ENCODE measurements around the gene PEMT. TPM values are rescaled to one million over a fixed set of nuclear protein-coding genes. Genes with fewer than 3 reads are reported as not detected.

Gene PEMT
- total and polyA plus RNA-seq, 2 of the 4 experiments (the other 2 are of a cell fraction) = 23.3 to 49.5 TPM

DNA sequence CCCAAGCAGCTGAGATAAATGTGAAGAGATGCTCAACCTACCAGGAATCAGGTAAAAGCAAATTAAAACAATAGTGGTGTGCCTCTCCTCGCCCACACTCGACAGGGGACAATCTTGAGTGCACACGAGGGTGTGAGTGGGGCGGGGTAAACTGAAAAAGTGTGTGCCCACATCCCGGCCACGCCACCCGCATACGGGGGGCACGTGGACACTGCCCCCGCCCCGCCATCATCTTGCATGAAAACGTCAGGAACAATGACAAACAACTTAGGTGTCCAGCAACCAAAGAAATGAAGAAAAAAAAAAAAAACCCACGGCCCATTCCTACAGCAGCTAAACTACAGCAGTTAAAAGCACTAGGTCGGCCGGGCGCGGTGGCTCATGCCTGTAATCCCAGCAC lies 14.1 kb downstream of the PEMT start:
- Histone ChIP-seq H3K4me1 (ENCODE audit: control insufficient read depth, insufficient read depth, low read length) (peaks cover 7% of the 10 kb centered on the region), H2AK9ac (replicated peaks; ENCODE audit: low read depth, low read length, poor library complexity) (no peak overlapping the region), H2BK20ac (ENCODE audit: low read depth, low read length) (no peak overlapping the region), H2BK120ac (ENCODE audit: low read depth, low read length) (no peak overlapping the region), H4K5ac (ENCODE audit: low read depth, low read length) (no peak overlapping the region), H3K9ac (ENCODE audit: low read depth, low read length) (no peak overlapping the region), H4K20me1 (ENCODE audit: insufficient read depth, low read length) (no peaks in the 10 kb centered on the region; the same call in none of the 2 replicates), H3K4me3 (ENCODE audit: insufficient read depth, low read depth, low read length) (no peak overlapping the region), H3K4me2 (ENCODE audit: low read depth, low read length) (no peak overlapping the region), H2AK5ac (ENCODE audit: low read depth, low read length) (no peak overlapping the region), H3K36me3 (ENCODE audit: control insufficient read depth, insufficient read depth, low read length) (no peaks in the 10 kb centered on the region), H3K9me1 (ENCODE audit: insufficient read depth, low read length) (no peaks in the 10 kb centered on the region), H3K4ac (ENCODE audit: low read depth, low read length) (no peak overlapping the region), H3K9me3 (ENCODE audit: control insufficient read depth, insufficient read depth, low read length) (no peaks in the 10 kb centered on the region), H3K14ac (replicated peaks; ENCODE audit: low read depth, low read length) (no peak overlapping the region), H3K27ac (ENCODE audit: insufficient read depth, low read length) (no peak overlapping the region), H3K27me3 (ENCODE audit: control insufficient read depth, insufficient read depth, low read length) (no peaks in the 10 kb centered on the region), H4K8ac (ENCODE audit: low read depth in 2 of 2, low read length in 2 of 2) (no peak overlapping the region), H2BK5ac (ENCODE audit: low read depth, low read length, poor library complexity, severe bottlenecking) (no peak overlapping the region), H3K23ac (ENCODE audit: low read depth, low read length) (no peak overlapping the region), H3K79me1 (ENCODE audit: low read depth in 1 of 2, low read length in 2 of 2) (peaks cover 0 to 5% of the 10 kb centered on the region in 2 experiments; a peak in 1 of 4 replicates), H2AFZ (replicated peaks; ENCODE audit: low read length, poor library complexity) (no peak overlapping the region), H3K56ac (ENCODE audit: extremely low read depth, insufficient read depth, low read length) (no peak overlapping the region), H4K91ac (ENCODE audit: insufficient read depth, low read depth, low read length) (no peak overlapping the region), H2BK15ac (ENCODE audit: low read depth, low read length) (no peak overlapping the region), H3K18ac (ENCODE audit: low read depth, low read length) (no peak overlapping the region)
- no peak for DNase-seq
- POLR2A ChIA-PET (ENCODE audit: unreplicated experiment) = no interaction called here
- intact Hi-C loops (cut with micrococcal nuclease) = no loop called here
- no TSS peak for BruUV-seq (replicated peaks)
- TF ChIP-seq MAFK (IDR thresholded peaks at IDR 0.05; ENCODE audit: low read depth, low read length) (no peak), POLR2A (IDR thresholded peaks at IDR 0.05; ENCODE audit: low read depth, low read length) (no peak), CHD1 (IDR thresholded peaks at IDR 0.05; ENCODE audit: low read depth, low read length) (no peak), FOS (IDR thresholded peaks at IDR 0.05; ENCODE audit: low read depth, low read length) (no peak), MAZ (IDR thresholded peaks at IDR 0.05; ENCODE audit: borderline replicate concordance, low read depth, low read length) (no peak), SMC3 (IDR thresholded peaks at IDR 0.05; ENCODE audit: low read depth, low read length) (no peak), CEBPB (IDR thresholded peaks at IDR 0.05; ENCODE audit: low read depth, low read length) (no peak), RCOR1 (IDR thresholded peaks at IDR 0.05; ENCODE audit: insufficient replicate concordance, low read length) (no peak), RAD21 (IDR thresholded peaks at IDR 0.05; ENCODE audit: low read length) (no peak), MXI1 (IDR thresholded peaks at IDR 0.05; ENCODE audit: borderline replicate concordance, low read depth, low read length) (no peak), NFE2L2 (IDR thresholded peaks at IDR 0.05; ENCODE audit: low read depth, low read length) (no peak), RFX5 (IDR thresholded peaks at IDR 0.05; ENCODE audit: low read depth, low read length) (no peak), BHLHE40 (IDR thresholded peaks at IDR 0.05; ENCODE audit: low read depth, low read length) (no peak)
- TF ChIP-seq, protein P1, sequence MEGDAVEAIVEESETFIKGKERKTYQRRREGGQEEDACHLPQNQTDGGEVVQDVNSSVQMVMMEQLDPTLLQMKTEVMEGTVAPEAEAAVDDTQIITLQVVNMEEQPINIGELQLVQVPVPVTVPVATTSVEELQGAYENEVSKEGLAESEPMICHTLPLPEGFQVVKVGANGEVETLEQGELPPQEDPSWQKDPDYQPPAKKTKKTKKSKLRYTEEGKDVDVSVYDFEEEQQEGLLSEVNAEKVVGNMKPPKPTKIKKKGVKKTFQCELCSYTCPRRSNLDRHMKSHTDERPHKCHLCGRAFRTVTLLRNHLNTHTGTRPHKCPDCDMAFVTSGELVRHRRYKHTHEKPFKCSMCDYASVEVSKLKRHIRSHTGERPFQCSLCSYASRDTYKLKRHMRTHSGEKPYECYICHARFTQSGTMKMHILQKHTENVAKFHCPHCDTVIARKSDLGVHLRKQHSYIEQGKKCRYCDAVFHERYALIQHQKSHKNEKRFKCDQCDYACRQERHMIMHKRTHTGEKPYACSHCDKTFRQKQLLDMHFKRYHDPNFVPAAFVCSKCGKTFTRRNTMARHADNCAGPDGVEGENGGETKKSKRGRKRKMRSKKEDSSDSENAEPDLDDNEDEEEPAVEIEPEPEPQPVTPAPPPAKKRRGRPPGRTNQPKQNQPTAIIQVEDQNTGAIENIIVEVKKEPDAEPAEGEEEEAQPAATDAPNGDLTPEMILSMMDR (conservative IDR thresholded peaks at IDR 0.05; ENCODE audit: low read depth, low read length) = no peak
- TF ChIP-seq, protein P2, sequence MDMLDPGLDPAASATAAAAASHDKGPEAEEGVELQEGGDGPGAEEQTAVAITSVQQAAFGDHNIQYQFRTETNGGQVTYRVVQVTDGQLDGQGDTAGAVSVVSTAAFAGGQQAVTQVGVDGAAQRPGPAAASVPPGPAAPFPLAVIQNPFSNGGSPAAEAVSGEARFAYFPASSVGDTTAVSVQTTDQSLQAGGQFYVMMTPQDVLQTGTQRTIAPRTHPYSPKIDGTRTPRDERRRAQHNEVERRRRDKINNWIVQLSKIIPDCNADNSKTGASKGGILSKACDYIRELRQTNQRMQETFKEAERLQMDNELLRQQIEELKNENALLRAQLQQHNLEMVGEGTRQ (IDR thresholded peaks at IDR 0.05; ENCODE audit: low read depth, low read length) = no peak
- TF ChIP-seq, protein P3, sequence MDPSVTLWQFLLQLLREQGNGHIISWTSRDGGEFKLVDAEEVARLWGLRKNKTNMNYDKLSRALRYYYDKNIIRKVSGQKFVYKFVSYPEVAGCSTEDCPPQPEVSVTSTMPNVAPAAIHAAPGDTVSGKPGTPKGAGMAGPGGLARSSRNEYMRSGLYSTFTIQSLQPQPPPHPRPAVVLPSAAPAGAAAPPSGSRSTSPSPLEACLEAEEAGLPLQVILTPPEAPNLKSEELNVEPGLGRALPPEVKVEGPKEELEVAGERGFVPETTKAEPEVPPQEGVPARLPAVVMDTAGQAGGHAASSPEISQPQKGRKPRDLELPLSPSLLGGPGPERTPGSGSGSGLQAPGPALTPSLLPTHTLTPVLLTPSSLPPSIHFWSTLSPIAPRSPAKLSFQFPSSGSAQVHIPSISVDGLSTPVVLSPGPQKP (IDR thresholded peaks at IDR 0.05; ENCODE audit: borderline replicate concordance, low read depth, low read length) = no peak
- in situ Hi-C loops (cut with MboI; ENCODE audit: low sequenced_read_pairs) = no loop called here
- ATAC-seq (ENCODE audit: low read depth) = no peak
- WGBS, 2 experiments (ENCODE audit: extremely low coverage in 2 of 2, insufficient read length in 1 of 2) = 82% methylated on average over 4 of the region's 17 CpGs; no CpG with 5 or more reads in 1 of the 2 experiments
- dilution Hi-C loops (cut with HindIII; ENCODE audit: low sequenced_read_pairs, unreplicated experiment) = no loop called here
- CTCF ChIA-PET = no interaction called here

Measured in IMR-90 (cell line).